Keratinocyte (primary cell): ENCODE results near the gene FAF1.

Experiments used
- EZH2 ChIP-seq: IDR thresholded peaks from one replicate; pipeline ENCODE4 v1.6.1; 2012; ENCODE audit warnings: inconsistent platforms, mild to moderate bottlenecking, low read length, moderate library complexity
- TF ChIP-seq, protein P1 (sequence below), 3 experiments: IDR thresholded peaks in 1 of 3; conservative IDR thresholded peaks in 1 of 3; optimal IDR thresholded peaks in 1 of 3; 2 replicates in 2 of 3; 3 replicates in 1 of 3; pipeline versions ENCODE3 to v1.5.1; 2011; ENCODE audit warnings: low read length in 3 of 3, mild to moderate bottlenecking in 3 of 3, moderate library complexity in 2 of 3, control low read depth in 1 of 3, inconsistent platforms in 1 of 3; ENCODE audit not compliant: insufficient read depth in 2 of 3; ENCODE audit errors: extremely low read depth in 1 of 3

DNA sequence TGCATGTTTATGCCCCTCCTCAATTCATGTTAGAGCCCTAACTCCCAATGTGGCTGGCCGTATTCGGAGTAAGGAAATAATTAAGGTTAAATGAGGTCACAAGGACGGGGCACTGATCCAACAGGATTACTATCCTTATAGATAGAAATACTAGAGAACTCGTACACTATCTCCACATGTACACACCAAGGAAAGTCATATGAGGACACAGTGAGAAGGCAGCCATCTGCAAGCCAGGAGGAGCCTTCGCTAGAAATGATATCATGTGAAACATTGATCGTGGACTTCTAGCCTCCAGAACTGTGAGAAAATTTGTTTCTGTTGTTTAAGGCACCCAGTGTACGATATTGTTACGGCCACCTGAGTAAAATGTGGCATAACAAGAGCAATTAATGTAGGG lies 79.7 kb downstream of the FAF1 start:
- TF ChIP-seq EZH2: no peak
- TF ChIP-seq, protein P1, sequence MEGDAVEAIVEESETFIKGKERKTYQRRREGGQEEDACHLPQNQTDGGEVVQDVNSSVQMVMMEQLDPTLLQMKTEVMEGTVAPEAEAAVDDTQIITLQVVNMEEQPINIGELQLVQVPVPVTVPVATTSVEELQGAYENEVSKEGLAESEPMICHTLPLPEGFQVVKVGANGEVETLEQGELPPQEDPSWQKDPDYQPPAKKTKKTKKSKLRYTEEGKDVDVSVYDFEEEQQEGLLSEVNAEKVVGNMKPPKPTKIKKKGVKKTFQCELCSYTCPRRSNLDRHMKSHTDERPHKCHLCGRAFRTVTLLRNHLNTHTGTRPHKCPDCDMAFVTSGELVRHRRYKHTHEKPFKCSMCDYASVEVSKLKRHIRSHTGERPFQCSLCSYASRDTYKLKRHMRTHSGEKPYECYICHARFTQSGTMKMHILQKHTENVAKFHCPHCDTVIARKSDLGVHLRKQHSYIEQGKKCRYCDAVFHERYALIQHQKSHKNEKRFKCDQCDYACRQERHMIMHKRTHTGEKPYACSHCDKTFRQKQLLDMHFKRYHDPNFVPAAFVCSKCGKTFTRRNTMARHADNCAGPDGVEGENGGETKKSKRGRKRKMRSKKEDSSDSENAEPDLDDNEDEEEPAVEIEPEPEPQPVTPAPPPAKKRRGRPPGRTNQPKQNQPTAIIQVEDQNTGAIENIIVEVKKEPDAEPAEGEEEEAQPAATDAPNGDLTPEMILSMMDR (optimal IDR thresholded peaks at IDR 0.05 in 1 of 3, IDR thresholded peaks at IDR 0.05 in 1 of 3, conservative IDR thresholded peaks at IDR 0.05 in 1 of 3; ENCODE audit: extremely low read depth in 1 of 3, insufficient read depth in 2 of 3, low read length in 3 of 3): no peak
